Inflammatory macrophage treated with lipopolysaccharide for 1 hour (primary cell): ENCODE results near the gene GRIK4.
A peak's percentile ranks its signal among the peaks of the same experiment; 100 is the strongest.

ENCODE experiments used
- DNase-seq, 2 donors: peaks; one replicate each; pipeline ENCODE4 v3.0.0-alpha.2; 2020 to 2022

Gene GRIK4

DNA sequence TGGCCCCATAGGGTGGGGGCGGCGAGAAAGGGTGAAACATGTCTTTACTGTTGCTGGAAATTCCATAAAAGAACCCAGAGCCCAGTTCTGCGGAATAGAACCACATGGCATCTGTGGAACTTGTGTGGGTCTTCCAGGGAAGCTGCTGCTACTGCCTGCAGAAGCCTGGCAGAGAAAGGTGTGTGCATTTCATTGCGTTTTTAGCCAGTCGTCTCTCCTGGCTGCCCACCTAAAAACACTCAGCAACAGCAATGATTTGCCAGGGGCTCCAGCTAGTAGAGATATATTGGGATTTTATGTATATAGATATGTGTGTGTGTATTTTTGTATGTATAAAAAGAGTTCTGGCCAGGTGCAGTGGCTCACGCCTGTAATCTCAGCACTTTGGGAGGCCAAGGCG, 385.1 kb downstream of the GRIK4 start:
- no peak for DNase-seq

DNA sequence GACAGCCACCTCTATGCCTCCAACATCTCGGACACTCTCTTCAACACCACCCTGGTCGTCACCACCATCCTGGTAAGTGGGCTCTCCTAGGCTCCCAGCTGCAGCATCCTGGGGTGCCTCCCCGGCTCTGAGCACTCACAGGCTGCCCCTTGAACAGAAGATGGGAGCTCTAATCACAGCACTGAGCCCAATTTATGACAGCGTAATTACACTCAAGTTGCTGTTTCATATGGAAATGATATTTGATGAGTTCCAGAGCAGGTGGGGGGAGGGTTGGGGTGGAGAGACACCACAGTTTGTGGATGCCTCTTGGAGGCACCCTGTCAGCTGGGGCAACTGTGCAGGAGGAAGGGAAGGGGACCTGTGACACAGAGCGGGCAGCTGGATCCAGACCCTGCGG, 387.0 kb downstream of the GRIK4 start:
- no peak for DNase-seq

- no peak for DNase-seq
Observed at GRCh38 chr11:120899720-120900119, 388.2 kb downstream of the GRIK4 start.

GRCh38 chr11:120900643-120901042, 389.1 kb downstream of the GRIK4 start:
- no peak for DNase-seq

DNA sequence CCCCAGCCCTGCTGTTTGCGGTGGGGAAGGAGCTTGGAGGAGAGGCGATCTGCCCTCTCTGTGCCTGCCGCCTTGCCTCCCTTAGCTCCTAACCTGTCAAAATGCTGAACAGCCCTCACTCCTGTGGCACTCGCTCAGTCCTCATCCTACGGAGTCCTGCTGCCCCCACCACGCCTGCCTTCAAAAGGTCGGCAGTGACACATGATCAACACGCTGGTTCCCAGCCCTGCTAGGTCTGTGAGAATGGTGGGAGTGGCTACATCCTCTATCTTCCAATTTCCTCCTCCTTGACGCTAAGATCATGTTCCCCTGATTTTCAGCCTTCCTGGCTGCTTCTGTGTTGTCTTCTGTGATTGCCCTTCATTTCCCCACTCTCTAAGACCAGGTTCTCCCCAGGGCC, 392.1 kb downstream of the GRIK4 start:
- DNase-seq, result no peak

DNA sequence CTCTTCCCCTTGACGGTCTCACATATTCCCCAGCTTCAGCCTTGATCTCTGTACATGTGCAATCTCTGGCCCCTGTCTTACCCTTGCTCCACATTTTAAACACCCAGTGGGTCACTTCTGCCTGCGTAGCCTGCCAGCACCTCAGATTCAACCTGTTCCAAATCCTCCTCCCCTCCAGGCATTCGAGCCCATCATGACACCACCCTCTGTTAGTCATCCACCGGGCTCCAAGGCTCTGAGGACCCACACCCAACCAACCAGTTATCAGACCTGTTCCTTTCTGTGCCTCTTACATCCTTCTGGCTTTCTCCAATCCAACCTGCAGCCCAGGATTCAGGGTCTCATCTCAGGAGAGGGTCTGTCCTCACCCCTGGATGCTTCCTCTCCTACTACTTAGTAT, 392.6 kb downstream of the GRIK4 start:
- DNase-seq, result no peak

DNA sequence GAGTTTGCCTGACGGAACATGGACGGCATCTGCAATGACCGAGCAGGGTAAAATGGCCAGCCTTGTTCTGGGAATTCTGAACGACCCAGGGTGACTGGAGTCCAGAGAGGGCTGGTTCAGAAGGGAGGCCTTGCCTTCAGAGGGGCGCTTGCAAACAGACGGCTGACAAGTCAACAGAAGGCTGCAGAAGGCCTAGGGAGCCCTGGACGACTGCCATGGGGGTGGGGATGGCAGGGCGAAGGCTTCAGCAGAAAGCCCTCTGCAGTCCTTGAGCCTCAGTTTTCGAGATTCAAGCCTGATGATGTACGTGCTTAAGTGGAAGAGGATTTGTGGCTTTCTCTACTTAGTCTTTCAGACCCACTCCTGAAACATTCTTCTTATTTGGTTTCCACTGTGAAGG, 395.2 kb downstream of the GRIK4 start:
- DNase-seq, result no peak

GRCh38 chr11:120907971-120908370, 396.4 kb downstream of the GRIK4 start:
- no peak for DNase-seq

GRCh38 chr11:120908461-120909181, 397.1 kb downstream of the GRIK4 start:
- DNase-seq, result no peak

- DNase-seq, result no peak
Observed at GRCh38 chr11:120909676-120910416, 398.3 kb downstream of the GRIK4 start.

DNA sequence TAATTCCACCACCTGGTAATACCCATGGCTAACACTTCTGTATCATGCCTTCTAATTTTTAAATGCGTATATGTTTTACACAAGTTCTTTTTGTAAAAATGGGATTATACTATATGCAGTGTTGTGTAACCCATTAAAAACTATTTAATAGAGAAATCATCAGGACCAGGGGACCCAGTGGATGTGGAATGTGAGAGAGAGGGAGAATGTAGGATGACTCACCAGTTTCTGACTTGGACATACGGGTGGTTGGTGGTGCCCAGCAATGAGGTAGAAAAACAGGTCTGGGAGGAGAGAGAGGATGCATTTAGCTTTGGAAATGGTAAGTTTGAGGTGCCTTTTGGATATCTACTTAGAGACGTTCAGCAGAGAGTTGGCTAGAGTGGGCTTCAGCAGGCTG, 400.4 kb downstream of the GRIK4 start:
- no peak for DNase-seq

DNA sequence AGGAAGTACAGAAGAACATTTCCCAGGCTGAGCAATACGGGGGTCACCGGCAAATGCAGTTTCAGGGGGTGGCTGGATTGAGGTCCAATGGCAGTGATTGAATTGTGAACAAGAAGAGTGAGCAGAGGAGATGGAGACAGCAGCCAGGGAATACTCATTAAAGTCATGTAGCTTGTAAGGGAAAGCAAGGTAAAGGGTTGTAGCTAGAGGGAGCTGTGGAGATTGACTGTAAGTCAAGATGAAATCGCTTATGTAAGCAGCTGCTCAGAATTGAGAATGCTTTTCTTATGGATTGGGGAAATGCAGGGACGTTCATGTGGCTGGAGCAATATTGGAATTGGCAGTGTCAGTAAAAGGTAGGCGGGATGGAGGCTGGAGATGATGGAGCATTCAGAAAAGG, 401.0 kb downstream of the GRIK4 start:
- DNase-seq, result peak; percentile 6 to 20

DNA sequence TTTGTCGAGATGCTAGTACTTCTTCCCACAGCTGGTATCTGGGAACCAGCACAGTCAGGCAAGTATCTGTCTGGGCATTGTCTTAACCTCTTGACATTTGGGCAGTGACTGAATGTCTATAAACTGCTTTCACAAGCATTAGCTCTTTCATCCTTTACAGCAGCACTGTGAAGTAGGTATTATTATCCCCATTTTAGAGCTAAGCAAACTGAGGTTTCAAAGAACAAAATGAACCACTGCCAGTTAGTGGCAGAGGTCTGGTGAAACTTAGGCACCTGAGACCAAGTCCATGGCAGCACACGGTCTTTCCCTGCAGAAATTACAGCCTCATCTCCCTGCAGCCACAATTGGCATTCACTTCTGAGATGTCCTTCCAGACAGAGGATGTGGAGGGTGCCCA, 401.4 kb downstream of the GRIK4 start:
- DNase-seq, result no peak

- no peak for DNase-seq
Observed at GRCh38 chr11:120914021-120914420, 402.5 kb downstream of the GRIK4 start.

- no peak for DNase-seq
Observed at GRCh38 chr11:120914601-120915000, 403.1 kb downstream of the GRIK4 start.

- no peak for DNase-seq
Observed at GRCh38 chr11:120917559-120918239, 406.2 kb downstream of the GRIK4 start.

DNA sequence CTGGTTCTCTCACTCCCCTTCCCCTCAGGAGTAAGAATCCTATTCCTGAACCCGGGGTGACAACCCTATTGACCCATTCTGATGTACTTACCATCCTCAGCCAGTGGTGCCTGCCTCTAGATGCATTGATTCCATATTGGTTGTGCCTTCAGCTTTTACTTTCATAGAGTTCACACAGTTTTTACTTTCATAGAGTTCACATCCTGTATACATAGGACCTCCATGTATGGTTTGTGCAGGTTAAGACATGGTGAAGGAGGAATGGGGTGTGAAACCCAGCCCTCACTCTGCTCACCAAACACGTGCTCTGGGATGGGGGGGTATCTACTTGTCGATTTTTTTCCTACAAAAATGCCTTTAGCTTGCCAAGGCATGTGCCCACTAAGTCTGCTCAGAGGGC, 406.7 kb downstream of the GRIK4 start:
- DNase-seq, result no peak

DNA sequence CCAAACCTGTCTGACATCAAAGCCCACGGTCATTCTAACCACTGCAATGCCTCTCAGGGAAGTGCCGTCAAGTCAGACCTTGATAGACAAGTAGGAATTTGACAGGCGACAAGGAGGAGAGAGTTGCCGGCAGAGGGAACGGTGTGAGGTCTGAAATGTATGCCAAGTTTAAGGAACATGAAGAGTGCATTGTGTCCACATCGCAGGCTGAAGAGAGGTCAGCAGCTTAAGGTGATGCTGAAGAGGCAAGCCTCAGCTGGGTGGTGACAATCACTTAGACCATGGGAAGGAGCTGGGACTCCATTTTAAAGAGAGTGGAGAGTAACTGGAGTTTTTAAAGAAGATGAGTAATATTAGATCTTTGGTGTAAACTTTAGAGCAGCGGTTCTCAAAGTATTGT, 407.5 kb downstream of the GRIK4 start:
- DNase-seq, result no peak

DNA sequence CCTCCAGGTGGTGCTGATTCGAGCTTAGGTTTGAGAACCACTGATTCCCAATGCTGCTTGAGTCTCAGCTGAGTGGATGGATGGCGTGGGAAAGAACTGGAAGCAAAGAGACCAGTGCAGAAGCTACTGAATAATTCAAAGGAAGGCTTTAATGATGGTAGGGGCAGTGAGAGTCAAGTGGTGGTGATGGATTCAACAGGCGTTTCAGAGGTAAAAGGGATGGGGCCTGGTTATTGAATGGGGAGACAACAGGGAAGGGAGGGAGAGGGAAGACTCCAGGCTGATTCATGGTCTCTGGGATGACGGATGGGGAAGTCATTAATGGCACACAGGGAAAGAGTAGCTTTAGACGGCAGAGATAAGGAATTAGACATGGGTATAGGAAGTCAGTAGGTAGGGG, 408.0 kb downstream of the GRIK4 start:
- DNase-seq, result no peak

- DNase-seq, result no peak
Observed at GRCh38 chr11:120923866-120924508, 412.4 kb downstream of the GRIK4 start.

DNA sequence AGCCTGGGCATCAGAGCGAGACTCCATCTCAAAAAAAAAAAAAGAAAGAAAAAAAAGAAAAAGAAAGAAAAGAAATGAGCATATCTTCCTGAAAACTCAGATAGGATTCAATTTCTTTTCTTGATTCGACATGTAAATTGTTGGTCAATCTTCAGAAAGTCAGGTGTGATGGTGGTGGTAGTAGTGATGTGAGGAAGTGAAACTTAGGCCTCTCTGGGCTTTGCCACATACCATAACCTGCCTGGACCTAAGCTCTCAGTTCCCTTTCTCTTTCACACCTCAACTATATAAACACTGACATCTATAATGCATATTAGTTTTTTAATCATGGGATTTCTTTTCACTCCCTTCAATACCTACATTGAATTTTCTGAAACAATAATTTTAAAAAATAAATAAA, 414.4 kb downstream of the GRIK4 start:
- no peak for DNase-seq

DNA sequence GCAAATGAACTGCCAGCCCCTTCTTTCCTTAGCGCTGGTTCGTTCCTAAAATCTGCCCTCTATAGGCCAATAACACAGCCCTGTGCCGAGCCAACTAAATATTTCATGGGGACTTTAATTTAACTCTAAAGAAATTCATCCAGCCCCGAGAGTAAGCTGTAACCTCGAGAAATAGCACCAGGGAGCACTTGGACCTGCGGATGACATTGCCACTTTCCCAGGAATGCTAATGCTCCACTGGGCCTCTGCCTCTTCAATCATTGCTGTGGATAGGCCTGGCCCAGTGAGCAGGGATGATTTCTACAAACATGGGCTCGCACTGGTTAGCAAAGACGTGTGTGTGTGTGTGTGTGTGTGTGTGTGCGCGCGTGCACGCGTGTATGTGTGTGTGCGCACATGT, 417.1 kb downstream of the GRIK4 start:
- no peak for DNase-seq

DNA sequence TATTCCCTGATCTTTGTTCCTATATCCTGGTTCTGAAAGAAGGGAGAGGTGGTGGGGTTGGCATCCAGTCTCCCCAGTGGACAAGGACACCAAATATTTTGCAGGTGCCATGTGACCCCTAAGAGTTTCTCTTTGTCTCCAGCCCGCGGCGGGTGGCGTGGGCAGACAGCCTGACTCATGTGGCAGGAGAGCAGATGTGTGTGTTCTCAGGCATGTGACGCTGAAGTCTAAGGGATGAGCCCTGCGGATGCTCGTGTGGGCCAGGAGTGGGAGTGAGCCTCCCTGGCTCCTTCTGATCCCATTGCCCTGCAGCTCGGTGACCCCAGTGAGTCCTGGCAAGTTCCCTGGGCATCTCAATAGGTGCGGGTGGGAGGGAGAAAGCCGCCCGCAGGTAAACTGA, 417.5 kb downstream of the GRIK4 start:
- DNase-seq, result no peak
